ENCODE results near the gene COA8. TPM values are rescaled to one million over a fixed set of nuclear protein-coding genes. Genes with fewer than 3 reads are reported as not detected.

COA8 gene
- total and polyA plus RNA-seq, 10 of the 15 experiments (the other 5 are each of a cell fraction or from before 2014, with no cell fraction given), result 6.1 to 69.5 (median 25.8) TPM

- no peak for FAIRE-seq
- BruUV-seq (replicated peaks), result no TSS peak
- in situ Hi-C loops (cut with MboI), result loop anchor here (5.0 kb wide), 1 partner anchor 42 kb away; no protein-coding TSS in a partner anchor
- RAD21 ChIA-PET (ENCODE audit: unreplicated experiment), result no interaction called here
- no peak overlapping the region for H2AFZ ChIP-seq (ENCODE audit: control insufficient read depth, low read depth, low read length)
- no peak overlapping the region for H3K27ac ChIP-seq (ENCODE audit: control insufficient read depth, insufficient read depth)
- CTCF ChIA-PET, result no interaction called here
- H3K4me3 ChIP-seq, result no peak overlapping the region
- no peaks in the 10 kb centered on the region for H3K79me2 ChIP-seq (ENCODE audit: control insufficient read depth, insufficient read depth, low read length)
- intact Hi-C loops (cut with micrococcal nuclease; ENCODE audit: unreplicated experiment), result no loop called here
- no peaks in the 10 kb centered on the region for H4K20me1 ChIP-seq (ENCODE audit: control insufficient read depth, insufficient read depth)
- no peak overlapping the region for H3K9ac ChIP-seq (ENCODE audit: control insufficient read depth, insufficient read depth, low read length)
- TF ChIP-seq SRF (IDR thresholded peaks at IDR 0.05; ENCODE audit: low read depth in 2 of 2, low read length in 2 of 2) (no peak), SKIL (IDR thresholded peaks at IDR 0.05; ENCODE audit: low read depth, poor library complexity, severe bottlenecking) (no peak), PML (IDR thresholded peaks at IDR 0.05; ENCODE audit: low read length) (no peak), IRF4 (IDR thresholded peaks at IDR 0.05; ENCODE audit: low read depth, low read length) (no peak)
- SMC1A ChIA-PET (ENCODE audit: uncharacterized antibody, unreplicated experiment), result no interaction called here
- no peak for ATAC-seq
- H3K4me2 ChIP-seq (ENCODE audit: control insufficient read depth, insufficient read depth), result no peak overlapping the region
- H3K27me3 ChIP-seq (replicated peaks in 1 of 2; ENCODE audit: control insufficient read depth in 2 of 2, insufficient read depth in 2 of 2, low read length in 1 of 2), result no peaks in the 10 kb centered on the region
- POLR2A ChIA-PET, result no interaction called here
- DNase-seq (ENCODE audit: low read depth, low spot score), result no peak
- no peaks in the 10 kb centered on the region for H3K9me3 ChIP-seq (replicated peaks; ENCODE audit: control insufficient read depth, insufficient read depth, low read length)
- H3K36me3 ChIP-seq (ENCODE audit: control insufficient read depth in 2 of 2, insufficient read depth in 2 of 2, low read length in 1 of 2), result peaks cover 0 to 5% of the 10 kb centered on the region in 2 experiments; a peak in 1 of 4 replicates
- 93% methylated on average over 18 of the region's 18 CpGs for WGBS (ENCODE audit: insufficient coverage, insufficient replicate concordance, low lambda C conversion rate, missing lambda C conversion rate)
- peaks cover 10% of the 10 kb centered on the region for H3K4me1 ChIP-seq (ENCODE audit: control insufficient read depth, insufficient read depth, low read length)
Measured at GRCh38 chr14:103514596-103515421, 48.0 kb upstream of the COA8 start.
